Smooth muscle cell of the brain vasculature (primary cell): ENCODE measurements around the gene KCTD16.

Experiments used
- DNase-seq: peaks from one replicate; pipeline ENCODE4 v3.0.0-alpha.2; 2012; ENCODE audit warnings: low read depth, low spot score

The KCTD16 gene

DNA sequence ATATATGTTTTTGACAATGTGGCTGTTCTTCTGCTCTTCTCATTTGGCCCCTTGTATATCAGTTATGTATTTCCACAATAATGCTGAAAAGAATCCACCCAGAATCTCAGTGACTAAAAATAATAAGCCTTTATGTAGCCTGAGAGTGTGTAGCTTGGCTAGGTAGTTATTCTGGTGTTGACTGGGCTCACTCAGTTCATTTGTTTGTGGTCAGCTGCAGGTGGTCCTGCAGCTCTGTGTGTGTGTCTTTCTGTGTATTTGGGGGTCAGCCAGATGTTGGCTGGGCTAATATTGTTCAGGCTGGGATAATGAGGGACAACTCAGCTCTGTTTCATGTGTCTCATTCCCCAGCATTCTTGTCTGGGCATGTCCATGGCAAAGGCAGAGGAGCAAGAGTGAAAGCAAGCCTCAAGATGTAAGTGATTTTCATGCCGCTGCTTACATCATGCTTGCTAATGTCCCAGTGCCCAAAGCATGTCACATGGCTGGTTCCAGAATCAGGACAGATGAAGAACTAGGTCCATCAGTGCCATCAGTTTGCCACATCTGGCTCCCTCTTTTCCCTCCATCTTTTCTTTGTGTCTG lies 162.8 kb downstream of the KCTD16 start:
- no peak for DNase-seq

DNA sequence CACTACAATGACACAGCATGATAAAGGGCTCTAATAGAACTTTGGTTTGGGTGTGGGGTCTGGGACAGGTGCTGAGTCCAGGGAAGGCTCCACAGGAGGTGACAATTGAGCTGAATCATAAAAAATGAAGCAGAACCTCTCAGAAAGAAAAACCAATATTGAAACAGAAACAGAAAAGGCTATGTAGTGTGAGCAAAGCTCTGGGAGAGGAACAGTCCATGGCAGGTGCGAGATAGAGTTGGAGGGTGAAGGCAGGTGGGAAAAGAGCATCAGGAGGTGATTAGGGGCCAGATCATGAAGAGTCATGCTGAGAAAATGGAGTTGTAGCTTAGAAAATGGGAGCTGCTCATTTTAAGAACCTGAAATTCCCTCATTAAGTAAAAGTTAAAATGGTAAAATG lies 164.9 kb downstream of the KCTD16 start:
- DNase-seq = no peak

DNA sequence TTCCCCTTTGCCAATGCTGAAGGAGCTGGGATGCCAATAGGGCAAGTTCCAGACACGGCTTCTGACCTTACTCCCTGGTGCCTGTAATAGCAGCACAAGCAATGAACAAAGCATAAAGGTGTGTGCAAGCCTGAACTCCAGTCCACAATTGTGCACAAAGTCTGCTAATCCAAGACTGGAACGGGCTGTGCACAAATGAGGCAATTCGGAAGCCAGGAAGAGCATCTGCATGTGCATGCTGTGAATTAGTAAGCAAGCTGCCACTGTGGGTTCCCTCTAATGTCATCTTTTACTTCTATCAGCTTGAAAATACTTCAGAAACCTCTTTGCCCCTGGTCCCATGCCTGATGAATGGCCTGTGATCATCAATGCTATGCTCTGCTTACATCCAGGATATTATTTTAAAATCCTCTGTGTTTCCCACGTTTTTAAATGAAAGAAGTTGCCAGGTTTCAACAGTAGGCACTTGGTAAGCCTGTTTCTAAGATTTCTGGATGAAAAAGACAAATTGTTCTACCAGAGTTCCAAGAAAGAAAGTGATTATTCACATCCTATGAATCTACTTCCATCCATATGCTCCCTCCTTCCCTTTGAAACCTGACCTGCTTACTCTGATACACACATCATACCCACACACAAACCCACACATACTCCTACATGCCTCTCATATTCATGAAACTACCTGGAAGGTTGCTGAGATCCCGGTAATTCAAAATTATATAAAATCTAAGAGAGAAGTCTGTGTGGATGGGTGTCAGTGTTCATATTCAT lies 165.7 kb downstream of the KCTD16 start:
- DNase-seq = no peak

DNA sequence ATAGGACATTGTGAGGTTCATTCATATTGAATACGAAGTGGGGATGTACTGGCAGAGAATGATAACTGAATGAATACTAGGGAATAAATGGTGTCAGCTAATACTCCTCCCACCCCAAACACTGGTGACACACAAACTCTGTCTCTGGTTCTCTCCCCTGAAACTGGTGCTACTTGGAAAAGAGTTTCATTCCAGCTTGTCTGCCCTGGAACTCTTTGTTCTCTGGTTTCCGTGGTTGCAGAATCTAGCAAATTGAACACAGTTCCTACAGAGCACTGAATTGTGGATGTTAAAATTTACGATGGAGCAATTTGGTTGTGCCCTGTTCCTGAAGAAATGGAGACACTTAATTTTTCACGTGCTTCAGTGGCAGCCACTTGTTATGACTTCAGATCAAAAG lies 181.7 kb downstream of the KCTD16 start:
- no peak for DNase-seq

DNA sequence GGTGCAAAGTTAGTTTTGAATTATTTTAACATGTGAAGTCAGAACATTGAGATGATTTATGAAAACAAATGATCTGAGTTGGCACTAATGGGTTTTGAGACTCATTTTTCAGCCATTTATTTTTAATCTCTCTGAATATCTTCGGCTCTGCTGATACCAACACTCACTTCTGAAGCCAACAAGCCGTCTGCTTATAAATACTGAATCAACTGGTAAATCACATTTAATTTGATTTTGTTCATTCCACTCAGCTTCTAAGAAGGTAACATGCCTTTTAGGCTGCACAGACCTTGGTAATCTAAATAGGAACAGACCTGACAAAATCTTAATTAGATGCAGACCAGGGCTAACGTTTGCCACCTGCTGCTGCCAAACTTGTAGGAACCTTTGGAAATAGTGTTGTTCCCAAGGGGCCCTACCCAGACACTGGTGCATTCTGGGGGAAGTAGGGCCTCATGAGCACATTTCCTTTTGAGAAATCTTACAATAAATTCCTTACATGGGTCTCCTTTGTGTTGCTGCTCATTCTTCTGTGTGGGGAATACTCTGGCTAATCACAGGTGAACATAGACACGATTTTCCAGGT lies 182.2 kb downstream of the KCTD16 start:
- DNase-seq = no peak

DNA sequence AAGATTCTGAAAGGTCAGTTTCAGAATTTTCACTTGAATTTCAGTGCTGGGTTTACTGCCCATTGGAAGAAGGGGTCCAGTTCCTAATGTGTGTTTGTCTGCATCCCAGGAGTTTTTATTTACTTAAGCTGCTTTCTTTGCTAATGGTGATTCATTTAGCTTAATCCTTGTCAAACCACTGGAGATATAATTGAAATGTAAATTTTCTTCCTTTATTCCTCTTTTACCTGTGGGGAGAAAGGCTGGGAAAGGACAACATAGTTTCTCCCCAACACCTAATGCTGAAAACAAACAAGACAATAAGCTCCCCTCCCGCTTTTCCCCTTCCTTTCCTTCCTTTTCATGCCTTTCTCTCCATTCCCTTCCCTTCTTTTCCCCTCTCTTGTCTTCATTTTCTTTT lies 185.8 kb downstream of the KCTD16 start:
- no peak for DNase-seq

DNA sequence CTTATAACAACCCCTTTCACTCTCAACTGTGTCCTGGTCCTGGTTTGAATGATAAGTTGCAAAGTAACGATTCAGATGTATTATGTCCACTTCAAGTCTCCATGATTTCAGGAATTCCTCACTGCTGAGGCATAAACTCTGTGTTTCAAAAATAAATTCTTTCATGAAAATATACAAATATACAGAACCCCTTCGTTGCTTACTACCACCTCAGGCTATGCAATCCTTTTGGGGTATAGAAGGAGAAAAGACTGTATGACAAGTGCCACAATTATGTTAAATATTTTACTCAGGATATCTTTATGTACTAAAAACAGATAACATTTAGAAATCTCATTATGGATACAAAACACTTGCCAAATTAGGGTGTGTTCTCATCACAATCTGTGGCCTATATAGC lies 190.7 kb downstream of the KCTD16 start:
- DNase-seq = no peak

DNA sequence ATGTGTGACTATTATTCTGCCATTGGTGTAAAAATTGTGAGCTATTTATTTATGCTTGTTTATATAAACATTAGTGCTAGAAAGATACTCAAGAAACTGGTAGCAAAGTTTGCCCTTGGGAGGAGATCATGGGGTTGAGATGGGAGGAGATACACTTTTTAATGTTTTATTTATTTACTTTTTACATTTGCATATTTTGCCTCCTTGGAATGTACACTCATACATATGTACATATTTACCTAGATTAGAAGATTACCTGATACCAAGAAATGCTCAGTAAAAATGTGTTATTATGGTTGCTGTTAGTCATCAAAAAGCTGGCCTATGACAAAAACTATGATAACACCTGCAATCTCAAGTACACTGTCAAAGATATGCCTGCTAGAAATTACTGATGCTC lies 195.2 kb downstream of the KCTD16 start:
- no peak for DNase-seq

DNA sequence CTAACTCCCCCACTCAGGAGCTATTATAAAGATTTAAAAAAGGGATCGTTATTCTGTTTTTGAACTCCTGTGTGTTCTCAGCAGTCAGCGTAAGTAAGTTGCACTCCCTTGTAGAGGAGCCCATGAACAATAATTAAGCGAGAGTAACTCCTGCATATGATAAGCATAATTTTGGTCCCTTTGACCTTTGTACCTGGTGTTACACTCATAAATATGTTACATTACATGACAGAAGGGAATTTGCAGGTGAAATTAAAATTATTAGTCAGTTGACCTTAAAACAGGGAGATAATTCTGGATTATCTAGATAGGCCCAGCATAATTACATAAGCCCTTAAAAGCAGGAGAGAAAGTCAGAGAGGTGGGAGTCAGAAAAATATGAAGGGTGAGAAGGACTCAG lies 197.3 kb downstream of the KCTD16 start:
- DNase-seq = no peak

DNA sequence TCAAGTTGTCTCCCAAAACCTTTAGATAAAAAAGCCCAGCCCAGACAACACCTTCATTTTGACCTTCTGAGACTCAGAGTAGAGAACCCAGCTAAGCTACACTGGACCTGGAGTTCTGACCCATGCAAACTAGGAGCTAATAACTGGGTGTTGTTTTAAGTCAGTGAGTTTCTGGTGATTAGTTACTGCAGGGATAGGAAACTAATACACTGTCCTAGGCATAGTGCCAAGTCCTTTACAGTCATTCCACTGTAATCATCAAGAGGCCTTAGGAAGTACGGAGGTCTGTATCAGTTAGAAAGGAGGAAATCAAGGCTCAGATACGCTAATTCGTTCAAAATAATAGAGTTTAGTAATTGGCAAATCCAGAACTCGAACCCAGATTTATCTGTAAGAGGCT lies 197.9 kb downstream of the KCTD16 start:
- DNase-seq = no peak

DNA sequence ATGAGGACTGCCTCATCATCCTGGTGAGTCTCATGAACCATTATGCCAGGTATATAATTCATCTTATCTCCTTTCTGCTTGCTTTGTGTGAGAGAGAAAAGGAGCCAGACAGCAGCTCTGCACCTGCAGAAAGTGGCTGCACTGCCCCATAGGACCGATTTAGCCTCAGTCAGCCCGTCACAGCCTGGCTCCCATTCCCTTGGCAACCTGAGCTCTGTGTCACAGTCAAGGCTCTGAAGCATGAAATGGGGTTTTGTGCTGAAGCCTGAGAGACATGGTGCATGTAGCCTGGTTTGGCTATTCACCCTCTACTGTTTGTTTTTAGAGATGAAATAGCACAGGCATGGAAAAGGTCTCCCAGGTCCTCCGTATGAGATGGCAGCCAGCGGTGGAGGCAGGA lies 198.3 kb downstream of the KCTD16 start:
- no peak for DNase-seq

DNA sequence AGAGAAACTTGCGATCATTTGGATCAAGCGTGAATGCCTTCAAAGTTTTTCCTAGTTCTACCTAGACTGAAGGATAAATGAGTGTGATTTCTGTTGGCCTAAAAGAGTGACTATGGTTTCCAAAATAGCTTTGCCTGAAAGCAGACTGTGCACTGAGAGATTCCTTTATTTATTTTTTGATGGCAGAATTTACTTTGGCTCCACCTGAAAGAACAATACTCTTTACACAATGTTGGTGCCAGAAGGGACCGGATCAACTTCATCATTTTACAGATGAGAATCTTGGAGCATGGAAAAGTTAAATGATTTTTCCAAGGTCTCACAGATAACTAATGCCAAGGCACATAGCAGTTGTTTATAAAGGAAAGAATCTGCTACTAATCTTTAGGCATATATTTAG lies 199.6 kb downstream of the KCTD16 start:
- no peak for DNase-seq

DNA sequence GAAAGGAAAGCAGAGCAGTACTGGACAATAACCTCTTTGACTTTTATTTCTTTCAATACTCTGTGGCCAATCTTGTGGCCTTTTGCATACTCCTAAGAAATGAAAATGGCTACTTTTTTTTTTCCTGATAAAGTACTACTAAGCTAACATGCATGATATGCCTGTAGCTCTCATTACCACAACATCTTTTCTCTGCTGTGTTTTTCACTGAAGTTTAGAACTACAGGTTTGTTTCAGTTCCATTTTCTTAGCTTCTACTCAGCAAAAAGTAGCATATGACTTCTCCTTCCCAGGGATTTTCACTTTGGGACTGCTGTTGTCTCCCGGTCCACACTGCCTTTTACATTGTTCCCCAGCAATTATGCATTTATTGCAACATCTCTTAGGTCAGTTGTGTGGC lies 204.0 kb downstream of the KCTD16 start:
- no peak for DNase-seq

DNA sequence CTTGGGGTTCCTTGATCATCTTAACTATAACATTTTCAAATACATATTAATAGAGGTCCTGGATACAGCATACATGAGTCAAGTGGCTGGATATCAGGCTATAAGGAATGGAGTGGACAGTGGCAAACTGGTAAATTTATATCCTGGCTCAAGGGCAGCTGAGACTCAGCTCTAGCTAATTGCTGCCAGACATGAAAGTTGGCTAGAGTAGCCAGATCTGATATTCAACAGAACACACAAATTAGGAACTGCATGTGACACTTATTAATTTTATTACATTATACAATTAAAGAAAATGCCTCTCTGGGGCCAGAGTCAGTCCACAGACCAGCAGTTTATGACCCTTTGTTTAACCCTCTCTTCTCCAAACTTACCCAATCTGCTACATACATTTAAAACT lies 206.5 kb downstream of the KCTD16 start:
- no peak for DNase-seq

DNA sequence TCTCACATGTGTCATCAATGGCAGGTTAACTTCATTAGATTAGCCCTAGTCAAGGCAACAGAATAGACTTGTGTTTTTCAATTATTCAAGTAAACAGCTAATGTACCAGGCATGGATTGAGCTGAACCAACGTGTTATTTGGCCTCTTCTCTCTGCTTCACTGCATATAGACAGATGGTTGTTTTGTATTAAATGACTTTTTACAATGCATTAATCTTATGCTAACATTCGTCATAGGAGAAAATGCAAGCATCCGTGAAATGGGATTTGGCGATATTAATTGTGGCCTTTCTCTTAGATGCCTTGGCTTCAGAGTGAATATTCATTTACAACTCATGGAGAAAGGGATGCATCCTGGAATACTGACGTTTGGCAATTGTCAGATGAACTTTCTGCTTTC lies 208.0 kb downstream of the KCTD16 start:
- DNase-seq = no peak

DNA sequence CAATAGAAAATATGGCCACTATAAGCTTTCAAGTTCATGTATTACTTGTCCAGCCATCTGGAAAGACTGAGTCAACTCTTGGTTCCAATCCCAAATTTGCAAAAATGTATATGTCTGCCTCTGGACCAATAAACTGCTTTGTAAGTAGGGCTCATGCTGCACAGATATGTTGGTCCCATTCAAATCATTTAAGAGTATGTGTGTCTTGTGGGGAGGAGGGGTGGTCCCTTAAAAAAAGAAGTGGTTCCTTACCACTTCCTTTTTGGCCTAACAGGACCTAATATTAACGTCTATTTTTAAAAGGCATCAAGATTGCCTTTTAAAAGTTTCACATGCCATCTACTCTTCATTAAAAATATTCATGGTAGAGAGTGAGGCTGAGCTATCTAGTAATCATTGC lies 214.9 kb downstream of the KCTD16 start:
- DNase-seq = no peak

DNA sequence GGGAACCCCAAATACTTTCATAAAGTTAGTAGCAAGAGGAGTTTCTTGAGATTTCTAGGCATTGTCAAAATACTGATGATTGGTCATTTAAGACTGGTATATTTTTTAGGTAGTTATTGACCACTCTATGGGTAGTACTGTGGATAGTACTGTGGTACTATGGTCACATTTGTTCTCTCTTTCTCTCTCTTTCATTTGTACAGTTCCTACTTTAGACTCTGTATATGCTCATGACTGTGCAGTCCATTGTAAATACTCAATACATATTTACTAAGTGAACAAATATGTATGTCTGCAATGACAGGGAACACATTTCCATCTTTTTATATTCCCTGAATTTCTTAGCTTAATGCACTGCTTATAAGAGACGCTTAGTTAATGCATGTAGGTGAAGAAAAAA lies 215.6 kb downstream of the KCTD16 start:
- no peak for DNase-seq

DNA sequence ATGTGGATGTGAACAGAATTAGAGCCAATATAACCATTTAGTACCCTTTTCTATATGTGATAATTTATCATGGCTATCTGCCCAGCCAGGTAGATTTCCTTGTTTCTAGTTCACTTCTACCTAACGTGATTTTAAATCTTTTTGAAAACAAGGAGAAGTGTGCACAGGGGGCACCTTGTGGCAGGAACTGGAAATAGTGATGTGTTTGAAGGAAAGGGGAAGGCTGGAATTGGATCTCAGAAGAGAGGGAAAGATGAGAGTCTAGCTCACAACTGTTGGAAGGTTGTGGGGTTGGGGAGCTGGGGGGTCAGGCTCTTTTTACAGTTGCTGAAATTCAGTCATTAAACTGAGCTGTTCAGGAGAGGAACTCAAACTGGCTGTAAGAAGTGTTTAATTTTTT lies 219.5 kb downstream of the KCTD16 start:
- no peak for DNase-seq

DNA sequence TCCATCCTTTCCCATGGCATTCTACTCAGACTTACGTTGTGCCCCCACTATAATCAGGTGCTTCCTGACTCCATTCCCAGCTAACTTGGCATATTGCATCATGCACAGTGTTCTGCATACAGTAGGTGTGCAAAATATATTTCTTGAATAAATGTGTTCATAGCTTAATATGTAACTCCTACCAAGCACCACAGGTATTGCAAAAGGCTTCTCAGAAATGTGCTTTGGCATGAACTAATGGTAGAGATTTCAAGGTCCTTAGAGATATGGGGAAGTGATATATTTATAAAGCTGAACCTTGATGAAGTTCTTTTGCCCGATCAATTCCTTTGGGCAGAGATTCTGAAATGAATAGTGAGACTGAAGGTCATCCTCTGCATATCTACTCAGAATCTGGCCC lies 220.4 kb downstream of the KCTD16 start:
- no peak for DNase-seq

DNA sequence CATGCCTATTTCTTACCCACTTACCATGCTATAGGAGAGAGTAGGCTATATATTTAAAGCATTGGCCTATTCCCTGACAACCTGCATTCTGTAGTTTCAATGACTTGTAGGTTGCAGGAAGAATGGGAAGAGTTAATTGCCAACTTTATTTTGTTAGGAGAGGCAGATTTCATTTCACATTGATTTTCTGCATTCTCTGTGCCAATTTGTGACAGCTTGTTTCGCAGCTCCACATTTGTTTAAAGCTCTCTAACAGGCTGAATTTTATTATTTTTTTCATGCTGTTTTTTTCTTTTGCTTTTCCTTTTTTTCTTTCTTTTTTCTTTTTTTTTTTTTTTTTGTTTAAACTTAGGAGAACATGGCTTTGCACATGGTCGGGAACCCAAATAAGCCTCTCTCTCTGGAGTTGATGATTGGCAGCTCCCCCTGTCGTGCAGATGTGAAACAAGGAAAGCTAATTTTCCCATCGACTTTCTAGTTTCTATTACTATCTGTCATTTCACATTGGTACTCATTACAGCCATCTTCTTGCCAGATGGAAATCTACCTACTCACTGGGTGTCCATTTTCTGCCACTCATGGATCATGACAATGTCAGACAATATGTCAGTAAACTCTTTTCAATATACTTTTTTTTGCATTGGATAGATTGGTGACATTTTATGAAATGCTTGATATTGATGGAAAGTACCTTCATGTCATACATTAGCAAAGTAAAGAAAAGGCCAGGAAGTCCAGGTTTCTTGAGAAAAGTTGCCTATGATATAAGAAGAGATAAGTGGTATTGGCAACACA lies 223.2 kb downstream of the KCTD16 start:
- DNase-seq = no peak

DNA sequence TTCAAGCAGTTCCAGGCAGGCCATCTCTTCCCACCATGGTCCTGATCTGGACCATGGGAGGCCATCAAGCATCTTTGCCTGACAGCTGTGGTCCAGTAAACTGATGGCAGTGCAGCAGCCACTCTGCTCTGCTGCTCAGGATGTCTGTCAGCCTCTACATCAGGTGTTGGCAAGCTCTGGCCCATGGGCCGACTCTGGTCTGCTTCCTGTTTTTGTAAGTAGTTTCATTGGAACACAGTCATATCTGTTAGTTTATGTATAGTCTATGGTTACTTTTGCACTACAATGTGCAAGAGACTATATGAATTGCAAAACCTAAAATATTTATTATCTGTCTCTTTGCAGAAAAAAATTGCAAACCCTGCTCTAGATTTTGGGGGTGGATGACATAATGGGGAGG lies 225.0 kb downstream of the KCTD16 start:
- no peak for DNase-seq

DNA sequence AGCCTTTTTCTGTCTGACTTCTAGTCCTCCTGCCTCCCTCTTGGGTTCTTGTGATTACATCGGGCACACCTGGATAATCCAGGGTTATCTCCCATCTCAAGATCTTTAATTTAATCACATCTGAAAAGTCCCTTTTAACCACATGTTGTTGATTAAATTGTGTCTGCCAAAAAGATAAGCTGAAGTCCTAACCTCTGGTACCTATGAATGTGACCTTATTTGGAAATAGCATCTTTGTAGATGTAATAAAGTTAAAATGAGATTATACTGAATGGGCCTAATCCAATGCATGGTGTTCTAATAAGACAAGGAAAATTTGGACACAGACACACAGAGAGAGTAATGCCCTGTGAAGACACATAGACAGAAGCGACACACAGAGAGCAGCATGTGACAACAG lies 232.4 kb downstream of the KCTD16 start:
- DNase-seq = no peak
